SK-N-SH (cell line): ENCODE results near the gene DLL1. TPM values are rescaled to one million over a fixed set of nuclear protein-coding genes. Genes with fewer than 3 reads are reported as not detected.
A peak's percentile ranks its signal among the peaks of the same experiment; 100 is the strongest.

Source experiments
- CTCF ChIA-PET: fragments of 300-600, 350-600 bp; formaldehyde crosslinking; extraction: SDS; loops from one replicate; lab custom pipeline; 2021; lab: Yijun Ruan, JAX
- POLR2A ChIA-PET: fragments of 350-600 bp; sonication (Branson Sonifier 250); formaldehyde crosslinking; extraction: SDS; loops from one replicate; lab custom pipeline; 2020; ENCODE audit warnings: antibody characterized with exemption, inconsistent platforms; lab: Yijun Ruan, JAX
- DNase-seq: peaks from one replicate; pipeline ENCODE4 v3.0.0; 2012
- H2AFZ ChIP-seq: fragments of 200-600 bp; sonication (generic); 2 replicates; pipeline ENCODE4 v1.8.1; 2016; ENCODE audit warnings: antibody characterized with exemption, mild to moderate bottlenecking, low read depth
- H3F3A ChIP-seq: fragments of 200-600 bp; sonication (generic); replicated peaks from 2 replicates; pipeline ENCODE3; 2016; ENCODE audit warnings: antibody characterized with exemption, mild to moderate bottlenecking; ENCODE audit not compliant: insufficient read depth
- H3K27ac ChIP-seq, 2 experiments: fragments of 200-500 bp in 1 of 2; fragments of 200-600 bp in 1 of 2; sonication (Bioruptor generic) in 1 of 2; sonication (generic), shearing (Covaris generic) in 1 of 2; 2 replicates each; pipeline versions ENCODE4 v1.5.1 to v1.6.1; 2014 to 2016; ENCODE audit warnings: low read depth in 2 of 2, inconsistent platforms in 1 of 2, low read length in 1 of 2, mild to moderate bottlenecking in 1 of 2, mixed read lengths in 1 of 2
- H3K27me3 ChIP-seq: fragments of 200-600 bp; sonication (generic), shearing (Covaris generic); 2 replicates; pipeline ENCODE4 v1.6.1; 2016; ENCODE audit warnings: mixed run types; ENCODE audit not compliant: insufficient read depth
- H3K36me3 ChIP-seq, 2 experiments: fragments of 200-500 bp in 1 of 2; fragments of 200-600 bp in 1 of 2; sonication (Bioruptor generic) in 1 of 2; sonication (generic) in 1 of 2; replicated peaks in 1 of 2; 2 replicates each; pipeline versions ENCODE3 to v1.5.1; 2014 to 2016; ENCODE audit warnings: low read length in 1 of 2, mild to moderate bottlenecking in 1 of 2; ENCODE audit not compliant: insufficient read depth in 2 of 2, control insufficient read depth in 1 of 2
- H3K4me1 ChIP-seq, 2 experiments: fragments of 200-500 bp in 1 of 2; fragments of 200-600 bp in 1 of 2; sonication (Bioruptor generic) in 1 of 2; sonication (generic), shearing (Covaris generic) in 1 of 2; 2 replicates each; pipeline versions ENCODE4 v1.5.1 to v1.6.1; 2014 to 2016; ENCODE audit warnings: low read depth in 1 of 2, low read length in 1 of 2, mixed run types in 1 of 2; ENCODE audit not compliant: insufficient read depth in 2 of 2, control insufficient read depth in 1 of 2
- H3K4me2 ChIP-seq: fragments of 200-600 bp; sonication (generic), shearing (Covaris generic); 2 replicates; pipeline ENCODE4 v1.6.1; 2017; ENCODE audit warnings: mixed run types
- H3K4me3 ChIP-seq, 2 experiments: fragments of 200-500 bp in 1 of 2; fragments of 200-600 bp in 1 of 2; sonication (Bioruptor generic) in 1 of 2; sonication (generic), shearing (Covaris generic) in 1 of 2; 2 replicates each; pipeline versions ENCODE4 v1.5.1 to v1.8.1; 2014 to 2016; ENCODE audit warnings: low read depth in 2 of 2, inconsistent platforms in 1 of 2, low read length in 1 of 2, mild to moderate bottlenecking in 1 of 2, mixed read lengths in 1 of 2, moderate library complexity in 1 of 2
- H3K79me2 ChIP-seq: fragments of 200-600 bp; sonication (generic); 2 replicates; pipeline ENCODE4 v1.8.1; 2017; ENCODE audit warnings: mild to moderate bottlenecking; ENCODE audit not compliant: insufficient read depth
- H3K9ac ChIP-seq: fragments of 200-600 bp; sonication (generic); 2 replicates; pipeline ENCODE4 v1.6.1; 2017; ENCODE audit warnings: mixed run types
- H3K9me2 ChIP-seq: fragments of 200-600 bp; sonication (generic); 2 replicates; pipeline ENCODE4 v1.6.1; 2017; ENCODE audit warnings: mixed run types
- H3K9me3 ChIP-seq: fragments of 200-600 bp; sonication (generic); 2 replicates; pipeline ENCODE4 v1.6.1; 2017; ENCODE audit warnings: mixed run types, mild to moderate bottlenecking, moderate library complexity
- H4K20me1 ChIP-seq: fragments of 200-600 bp; sonication (generic); 2 replicates; pipeline ENCODE4 v1.6.1; 2017; ENCODE audit warnings: mild to moderate bottlenecking, mixed run types; ENCODE audit not compliant: insufficient read depth
- CHD2 ChIP-seq: fragments of 150-350 bp; IDR thresholded peaks from 2 replicates; pipeline ENCODE4 v1.6.1; 2018; ENCODE audit warnings: low read length; ENCODE audit not compliant: partially characterized antibody
- GATA2 ChIP-seq: sonication (generic); formaldehyde crosslinking; IDR thresholded peaks from 2 replicates; pipeline ENCODE4 v1.5.0; 2020; ENCODE audit warnings: mild to moderate bottlenecking, missing genetic modification reagents
- IRF3 ChIP-seq: fragments of 150-350 bp; IDR thresholded peaks from 2 replicates; pipeline ENCODE4 v1.6.1; 2016; ENCODE audit warnings: mild to moderate bottlenecking, low read depth, low read length
- MAX ChIP-seq: IDR thresholded peaks from 2 replicates; pipeline ENCODE4 v1.4.0; 2012; ENCODE audit warnings: low read depth
- MEF2A ChIP-seq: IDR thresholded peaks from 2 replicates; pipeline ENCODE4 v1.4.0; 2012; ENCODE audit warnings: low read depth, borderline replicate concordance
- MXI1 ChIP-seq: IDR thresholded peaks from 2 replicates; pipeline ENCODE4 v1.6.1; 2012; ENCODE audit warnings: mild to moderate bottlenecking, low read depth, low read length, improper control_type of control experiment
- NFIC ChIP-seq: IDR thresholded peaks from 2 replicates; pipeline ENCODE4 v1.4.0; 2012; ENCODE audit warnings: borderline replicate concordance
- NRF1 ChIP-seq: IDR thresholded peaks from 2 replicates; pipeline ENCODE4 v1.6.1; 2012; ENCODE audit warnings: low read depth, mild to moderate bottlenecking, low read length
- POLR2AphosphoS5 ChIP-seq: IDR thresholded peaks from 2 replicates; pipeline ENCODE4 v1.6.1; 2012; ENCODE audit warnings: low read depth, low read length
- RCOR1 ChIP-seq: fragments of 150-350 bp; IDR thresholded peaks from 2 replicates; pipeline ENCODE4 v1.6.1; 2017; ENCODE audit warnings: antibody characterized with exemption, low read length
- RFX5 ChIP-seq: IDR thresholded peaks from 2 replicates; pipeline ENCODE4 v1.6.1; 2012; ENCODE audit warnings: mild to moderate bottlenecking, improper control_type of control experiment, low read length
- SMC3 ChIP-seq: IDR thresholded peaks from 2 replicates; pipeline ENCODE4 v1.6.1; 2012; ENCODE audit warnings: low read depth, low read length, improper control_type of control experiment
- TAF1 ChIP-seq: IDR thresholded peaks from 2 replicates; pipeline ENCODE4 v1.6.1; 2012; ENCODE audit warnings: low read depth, mild to moderate bottlenecking, low read length, moderate library complexity, borderline replicate concordance
- ZBTB33 ChIP-seq: IDR thresholded peaks from 2 replicates; pipeline ENCODE4 v1.4.0; 2012; ENCODE audit warnings: low read depth, borderline replicate concordance
- WGBS: methylation state at CpG from one replicate; pipeline ENCODE4 v1.1.6; 2017; ENCODE audit warnings: low lambda C conversion rate; 5-methylcytosine and 5-hydroxymethylcytosine counted together
- polyA plus RNA-seq, 3 experiments: library from polyadenylated mRNA; depleted of rRNA; stranded (reverse); fragments of >200 nt; gene quantifications; 2 replicates each; pipeline ENCODE4 v1.2.3, GENCODE V29; 2012
- TF ChIP-seq, protein P1 (sequence below): fragments of 150-350 bp; IDR thresholded peaks from 2 replicates; pipeline ENCODE4 v1.6.1; 2017; ENCODE audit warnings: antibody characterized with exemption, low read length, low read depth, borderline replicate concordance

The DLL1 gene
- polyA plus RNA-seq, 1 of the 3 experiments (the other 2 are of a cell fraction): 0.25 TPM

DNA sequence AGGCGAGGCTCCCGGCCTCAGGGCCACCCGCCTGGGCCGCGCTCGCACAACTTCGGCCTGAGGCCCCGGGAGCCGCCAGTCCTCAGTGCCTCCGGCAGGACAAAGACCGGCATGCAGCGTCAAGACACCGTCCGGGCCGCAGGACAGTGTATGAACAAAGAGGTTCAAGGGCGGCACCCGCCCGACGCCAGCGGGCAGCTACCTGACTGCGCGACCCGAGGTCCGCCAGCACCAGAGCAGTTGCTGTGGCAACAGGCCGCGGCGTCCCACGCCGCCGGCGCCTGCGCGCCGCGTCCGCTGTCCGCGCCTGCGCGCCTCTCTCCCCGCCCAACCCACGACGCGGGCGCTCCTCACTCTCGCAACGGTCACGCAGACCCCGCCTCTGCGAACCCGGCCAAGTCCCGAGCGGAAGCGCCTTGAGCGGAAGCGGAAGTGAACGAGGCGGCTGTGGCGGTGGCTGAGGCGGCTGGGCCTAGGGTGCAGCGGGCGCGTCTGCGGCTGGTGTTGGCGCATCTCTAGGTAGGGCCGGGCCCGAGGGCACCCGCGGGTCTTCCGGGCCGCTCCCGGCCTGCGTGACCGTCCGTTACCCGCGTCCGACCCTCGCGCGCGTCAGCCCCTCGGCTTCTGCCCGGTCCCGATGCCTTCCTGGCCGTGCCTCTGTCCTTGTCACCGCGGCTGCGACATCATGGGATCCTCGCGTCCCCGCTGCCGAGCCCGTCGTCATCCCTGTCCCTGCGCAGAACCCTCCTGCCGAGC is 15.6 kb upstream of the DLL1 start, which contains the start of gene FAM120B (continued):
- TF ChIP-seq ZBTB33: no peak
- TF ChIP-seq MAX: peak; percentile 83
- TF ChIP-seq CHD2: no peak
- peak; percentile 95 for TF ChIP-seq MXI1
- TF ChIP-seq TAF1: peak; percentile 93
- TF ChIP-seq, protein P1, sequence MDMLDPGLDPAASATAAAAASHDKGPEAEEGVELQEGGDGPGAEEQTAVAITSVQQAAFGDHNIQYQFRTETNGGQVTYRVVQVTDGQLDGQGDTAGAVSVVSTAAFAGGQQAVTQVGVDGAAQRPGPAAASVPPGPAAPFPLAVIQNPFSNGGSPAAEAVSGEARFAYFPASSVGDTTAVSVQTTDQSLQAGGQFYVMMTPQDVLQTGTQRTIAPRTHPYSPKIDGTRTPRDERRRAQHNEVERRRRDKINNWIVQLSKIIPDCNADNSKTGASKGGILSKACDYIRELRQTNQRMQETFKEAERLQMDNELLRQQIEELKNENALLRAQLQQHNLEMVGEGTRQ: no peak
- no peak for TF ChIP-seq RFX5
- TF ChIP-seq NRF1: peak; percentile 99
- no peak for TF ChIP-seq SMC3
- no peak for TF ChIP-seq MEF2A
- no peak for TF ChIP-seq GATA2
- TF ChIP-seq RCOR1: no peak
- TF ChIP-seq NFIC: no peak
- TF ChIP-seq POLR2AphosphoS5: peak; percentile 97

GRCh38 chr6:170305805-170306323 is 15.0 kb upstream of the DLL1 start:
- Histone ChIP-seq H3K9me2 (no peaks in the 10 kb centered on the region), H2AFZ (peak overlapping the region; percentile 83), H3K9ac (peak overlapping the region; percentile 94), H3K4me2 (peak overlapping the region; percentile 93), H3K4me3 (peak overlapping the region; percentile 94 to 100), H3K9me3 (no peaks in the 10 kb centered on the region), H3K27ac (peak overlapping the region; percentile 50 to 64; a peak in 2 of 4 replicates), H3K27me3 (no peaks in the 10 kb centered on the region), H4K20me1 (peaks cover 25% of the 10 kb centered on the region), H3K4me1 (peaks cover 11 to 28% of the 10 kb centered on the region in 2 experiments; a peak in 3 of 4 replicates), H3F3A (no peaks in the 10 kb centered on the region), H3K36me3 (peaks cover 0 to 8% of the 10 kb centered on the region in 2 experiments), H3K79me2 (peaks cover 49% of the 10 kb centered on the region)
- 29% methylated on average over 7 of the region's 29 CpGs for WGBS
- CTCF ChIA-PET: interaction anchor here (0.7 to 1.1 kb wide), 3 partner anchors 10 to 518 kb away, joined by 3 to 4 read pairs (median 3); no protein-coding TSS in a partner anchor
- no peak for DNase-seq
- POLR2A ChIA-PET: interaction anchor here (0.8 to 1.0 kb wide), 4 partner anchors 48 to 554 kb away, joined by 3 to 4 read pairs (median 3); partner anchors contain the start of genes DYNLT2 and ERMARD
- TF ChIP-seq IRF3: no peak
